ENCODE data around the gene MGAT4B.

Gene MGAT4B

DNA sequence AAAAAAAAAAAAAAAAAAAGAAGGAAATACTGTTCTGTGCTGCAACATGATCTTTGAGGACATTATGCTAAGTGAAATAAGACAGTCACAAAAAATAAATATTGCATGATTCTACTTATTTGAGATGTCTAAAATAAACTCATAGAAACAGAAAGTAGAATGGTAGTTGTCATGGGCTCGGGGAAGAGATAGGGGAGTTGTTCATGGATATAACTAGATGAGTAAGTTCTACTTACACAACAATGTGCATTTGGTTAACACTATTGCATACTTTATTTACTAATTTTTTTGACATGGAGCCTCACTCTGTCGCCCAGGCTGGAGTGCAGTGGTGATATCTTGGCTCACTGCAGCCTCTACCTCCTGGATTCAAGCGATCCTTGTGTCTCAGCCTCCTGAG lies 58.9 kb downstream of the MGAT4B start:
- DNase-seq = no peak
- Histone ChIP-seq H3K4me3 (no peak overlapping the region), H3K4me1 (peaks cover 0 to 45% (median 16%) of the 10 kb centered on the region in 4 donors), H3K27me3 (no peaks in the 10 kb centered on the region), H3K36me3 (peaks cover 0 to 11% (median 0%) of the 10 kb centered on the region in 3 donors), H3K9me3 (no peaks in the 10 kb centered on the region), H3K27ac (no peak overlapping the region)
- TF ChIP-seq, protein P1, sequence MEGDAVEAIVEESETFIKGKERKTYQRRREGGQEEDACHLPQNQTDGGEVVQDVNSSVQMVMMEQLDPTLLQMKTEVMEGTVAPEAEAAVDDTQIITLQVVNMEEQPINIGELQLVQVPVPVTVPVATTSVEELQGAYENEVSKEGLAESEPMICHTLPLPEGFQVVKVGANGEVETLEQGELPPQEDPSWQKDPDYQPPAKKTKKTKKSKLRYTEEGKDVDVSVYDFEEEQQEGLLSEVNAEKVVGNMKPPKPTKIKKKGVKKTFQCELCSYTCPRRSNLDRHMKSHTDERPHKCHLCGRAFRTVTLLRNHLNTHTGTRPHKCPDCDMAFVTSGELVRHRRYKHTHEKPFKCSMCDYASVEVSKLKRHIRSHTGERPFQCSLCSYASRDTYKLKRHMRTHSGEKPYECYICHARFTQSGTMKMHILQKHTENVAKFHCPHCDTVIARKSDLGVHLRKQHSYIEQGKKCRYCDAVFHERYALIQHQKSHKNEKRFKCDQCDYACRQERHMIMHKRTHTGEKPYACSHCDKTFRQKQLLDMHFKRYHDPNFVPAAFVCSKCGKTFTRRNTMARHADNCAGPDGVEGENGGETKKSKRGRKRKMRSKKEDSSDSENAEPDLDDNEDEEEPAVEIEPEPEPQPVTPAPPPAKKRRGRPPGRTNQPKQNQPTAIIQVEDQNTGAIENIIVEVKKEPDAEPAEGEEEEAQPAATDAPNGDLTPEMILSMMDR (IDR thresholded peaks at IDR 0.05) = no peak
- intact Hi-C loops (cut with DNase I; ENCODE audit: low total_unique reads) = no loop called here
